LNCAP (cell line): Measurements from ENCODE around the gene PSME3.

Experiments used
- TF ChIP-seq, protein P1 (sequence below): fragments of 450-650 bp; IDR thresholded peaks from 2 replicates; pipeline ENCODE4 v1.5.1; 2017; ENCODE audit warnings: mild to moderate bottlenecking

Gene PSME3, protein sequence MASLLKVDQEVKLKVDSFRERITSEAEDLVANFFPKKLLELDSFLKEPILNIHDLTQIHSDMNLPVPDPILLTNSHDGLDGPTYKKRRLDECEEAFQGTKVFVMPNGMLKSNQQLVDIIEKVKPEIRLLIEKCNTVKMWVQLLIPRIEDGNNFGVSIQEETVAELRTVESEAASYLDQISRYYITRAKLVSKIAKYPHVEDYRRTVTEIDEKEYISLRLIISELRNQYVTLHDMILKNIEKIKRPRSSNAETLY

DNA sequence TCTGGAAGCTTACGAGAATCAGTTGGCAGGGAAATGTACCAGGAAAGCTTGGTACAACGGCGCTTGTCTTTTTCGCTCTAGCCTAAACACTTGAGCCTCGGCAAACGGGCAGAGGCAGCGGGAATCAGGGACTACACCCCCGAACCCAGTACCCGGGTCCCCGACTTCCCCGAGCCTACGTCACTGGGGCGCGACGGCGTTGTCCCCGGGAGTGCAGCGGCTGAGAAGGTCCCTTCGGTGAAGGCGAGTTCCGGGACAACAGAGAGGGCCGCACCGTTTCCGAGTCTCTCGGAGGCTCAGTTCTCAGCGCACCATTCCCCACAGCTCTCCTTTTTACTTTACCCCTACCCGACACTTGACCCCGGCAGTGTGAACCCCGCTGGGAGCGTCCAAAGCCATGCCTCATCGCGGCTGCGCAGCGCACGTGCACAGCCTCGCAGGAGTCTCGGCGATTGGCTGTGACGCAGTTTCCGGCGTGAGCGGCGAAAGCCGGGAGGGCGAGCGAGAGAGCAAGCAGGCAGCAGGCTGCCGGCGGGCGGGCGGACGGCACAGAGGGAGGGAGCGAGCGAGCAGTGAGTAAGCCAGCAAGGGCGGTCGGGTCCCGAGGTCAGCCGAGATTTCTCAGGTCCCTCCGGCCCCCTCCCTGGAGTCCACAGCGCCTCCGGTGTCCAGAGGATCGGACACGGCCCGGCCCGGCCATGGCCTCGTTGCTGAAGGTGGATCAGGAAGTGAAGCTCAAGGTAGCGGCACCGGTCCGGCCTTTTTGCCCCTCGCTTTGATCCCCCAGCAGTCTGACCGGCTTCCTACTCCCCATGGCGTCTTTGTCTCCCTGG, at the start of gene PSME3:
Gene PSME3 (plus strand): TSS at position 464 of the 833 bp plus-strand sequence. CDS start 235 bp downstream, at position 699.
- TF ChIP-seq, protein P1, sequence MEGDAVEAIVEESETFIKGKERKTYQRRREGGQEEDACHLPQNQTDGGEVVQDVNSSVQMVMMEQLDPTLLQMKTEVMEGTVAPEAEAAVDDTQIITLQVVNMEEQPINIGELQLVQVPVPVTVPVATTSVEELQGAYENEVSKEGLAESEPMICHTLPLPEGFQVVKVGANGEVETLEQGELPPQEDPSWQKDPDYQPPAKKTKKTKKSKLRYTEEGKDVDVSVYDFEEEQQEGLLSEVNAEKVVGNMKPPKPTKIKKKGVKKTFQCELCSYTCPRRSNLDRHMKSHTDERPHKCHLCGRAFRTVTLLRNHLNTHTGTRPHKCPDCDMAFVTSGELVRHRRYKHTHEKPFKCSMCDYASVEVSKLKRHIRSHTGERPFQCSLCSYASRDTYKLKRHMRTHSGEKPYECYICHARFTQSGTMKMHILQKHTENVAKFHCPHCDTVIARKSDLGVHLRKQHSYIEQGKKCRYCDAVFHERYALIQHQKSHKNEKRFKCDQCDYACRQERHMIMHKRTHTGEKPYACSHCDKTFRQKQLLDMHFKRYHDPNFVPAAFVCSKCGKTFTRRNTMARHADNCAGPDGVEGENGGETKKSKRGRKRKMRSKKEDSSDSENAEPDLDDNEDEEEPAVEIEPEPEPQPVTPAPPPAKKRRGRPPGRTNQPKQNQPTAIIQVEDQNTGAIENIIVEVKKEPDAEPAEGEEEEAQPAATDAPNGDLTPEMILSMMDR, result no peak

DNA sequence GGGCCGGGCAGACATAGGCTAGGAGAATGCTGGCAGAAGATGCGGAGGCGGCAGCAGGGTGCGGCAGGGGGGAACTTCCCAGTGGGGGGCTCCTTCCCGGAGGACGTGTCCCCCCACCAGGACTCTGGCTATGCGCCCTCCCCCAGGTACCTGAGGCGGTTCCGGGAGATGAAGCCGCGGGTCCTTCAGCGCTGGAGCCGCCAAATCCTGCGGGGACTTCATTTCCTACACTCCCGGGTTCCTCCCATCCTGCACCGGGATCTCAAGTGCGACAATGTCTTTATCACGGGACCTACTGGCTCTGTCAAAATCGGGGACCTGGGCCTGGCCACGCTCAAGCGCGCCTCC, 49.4 kb upstream of the PSME3 start:
- TF ChIP-seq, protein P1, result no peak

DNA sequence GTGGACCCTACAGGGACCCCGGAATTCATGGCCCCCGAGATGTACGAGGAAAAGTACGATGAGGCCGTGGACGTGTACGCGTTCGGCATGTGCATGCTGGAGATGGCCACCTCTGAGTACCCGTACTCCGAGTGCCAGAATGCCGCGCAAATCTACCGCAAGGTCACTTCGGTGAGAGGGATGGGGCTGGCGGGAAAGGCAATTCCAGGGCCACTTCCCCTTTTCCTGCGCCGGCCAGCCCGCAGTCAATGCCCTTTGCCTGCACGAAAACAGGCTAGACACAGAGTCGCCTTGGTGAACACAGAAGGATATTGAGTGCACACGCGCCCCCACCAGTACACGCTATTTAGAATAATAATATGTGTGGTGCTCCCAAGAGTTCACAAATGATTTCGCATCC, 48.8 kb upstream of the PSME3 start:
- TF ChIP-seq, protein P1, result no peak

DNA sequence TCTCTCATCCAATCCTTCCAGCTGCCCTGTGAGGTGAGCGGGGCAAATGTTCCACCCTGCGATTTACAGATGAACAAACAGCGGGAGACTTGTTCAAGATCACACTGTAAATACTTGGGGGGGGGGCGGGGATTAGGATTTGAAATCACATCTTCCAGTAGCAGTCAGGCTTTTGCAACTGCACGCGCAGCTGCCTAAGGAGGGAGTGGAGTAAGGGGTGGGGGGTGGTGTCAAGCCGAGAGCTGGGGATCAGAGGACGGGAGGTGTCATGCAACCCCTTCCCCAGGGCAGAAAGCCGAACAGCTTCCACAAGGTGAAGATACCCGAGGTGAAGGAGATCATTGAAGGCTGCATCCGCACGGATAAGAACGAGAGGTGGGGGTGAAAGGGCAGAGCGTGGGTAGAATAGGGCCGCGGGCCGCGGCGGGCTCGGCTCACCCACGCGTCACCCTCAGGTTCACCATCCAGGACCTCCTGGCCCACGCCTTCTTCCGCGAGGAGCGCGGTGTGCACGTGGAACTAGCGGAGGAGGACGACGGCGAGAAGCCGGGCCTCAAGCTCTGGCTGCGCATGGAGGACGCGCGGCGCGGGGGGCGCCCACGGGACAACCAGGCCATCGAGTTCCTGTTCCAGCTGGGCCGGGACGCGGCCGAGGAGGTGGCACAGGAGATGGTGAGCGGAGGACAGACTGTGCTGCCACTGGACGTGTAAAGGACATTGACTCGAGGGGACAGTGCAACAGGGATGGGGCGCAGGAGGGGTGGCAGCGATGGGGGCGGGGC, 48.2 kb upstream of the PSME3 start:
- TF ChIP-seq, protein P1, result no peak

DNA sequence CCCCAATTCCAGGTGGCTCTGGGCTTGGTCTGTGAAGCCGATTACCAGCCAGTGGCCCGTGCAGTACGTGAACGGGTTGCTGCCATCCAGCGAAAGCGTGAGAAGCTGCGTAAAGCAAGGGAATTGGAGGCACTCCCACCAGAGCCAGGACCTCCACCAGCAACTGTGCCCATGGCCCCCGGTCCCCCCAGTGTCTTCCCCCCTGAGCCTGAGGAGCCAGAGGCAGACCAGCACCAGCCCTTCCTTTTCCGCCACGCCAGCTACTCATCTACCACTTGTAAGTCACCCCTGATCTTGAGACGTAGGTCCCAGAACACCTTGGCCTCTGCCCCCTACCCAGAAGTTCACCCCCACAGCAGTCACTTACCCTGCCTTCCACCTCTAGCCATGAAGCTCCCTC, 45.9 kb upstream of the PSME3 start:
- TF ChIP-seq, protein P1, result no peak

DNA sequence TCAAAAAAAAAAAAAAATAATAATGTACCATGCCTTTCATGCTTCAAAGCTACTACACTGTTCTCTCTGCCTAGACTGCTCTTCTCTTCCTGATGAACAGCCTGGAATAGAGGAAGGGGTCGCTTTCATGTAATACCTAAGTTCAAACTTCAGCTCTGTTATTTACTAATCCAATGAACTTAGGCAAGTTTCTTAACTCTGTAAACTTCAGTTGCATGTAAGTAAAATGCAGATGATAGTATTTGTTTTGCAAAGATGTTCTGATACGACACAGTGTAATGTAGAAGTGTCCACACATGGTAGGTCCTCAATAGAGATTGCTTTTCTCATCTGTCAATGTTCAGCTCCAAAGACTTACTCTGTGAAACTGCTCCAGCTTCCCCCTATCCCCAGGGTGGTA, 41.2 kb upstream of the PSME3 start:
- TF ChIP-seq, protein P1, result no peak

DNA sequence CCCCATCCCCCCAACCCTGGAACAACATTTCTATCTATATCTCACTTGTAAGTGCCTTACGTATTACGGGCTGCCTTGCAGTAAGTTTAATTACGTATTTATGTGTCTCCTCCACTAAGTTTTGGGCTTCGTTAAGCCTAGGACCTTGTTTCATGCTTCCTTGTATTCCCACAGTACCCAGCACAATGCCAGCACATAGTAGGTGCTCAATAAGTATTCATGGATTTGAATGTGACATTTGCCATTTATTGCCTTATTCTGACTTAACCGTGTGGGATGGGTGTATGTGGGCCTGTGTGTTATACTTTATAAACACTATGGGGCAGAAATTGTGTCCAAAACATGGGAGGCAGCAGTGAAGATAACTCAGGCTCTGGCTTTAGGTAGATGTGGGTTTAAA, 40.7 kb upstream of the PSME3 start:
- TF ChIP-seq, protein P1, result no peak
